Measurements from ENCODE around the gene OR51F2.

DNA sequence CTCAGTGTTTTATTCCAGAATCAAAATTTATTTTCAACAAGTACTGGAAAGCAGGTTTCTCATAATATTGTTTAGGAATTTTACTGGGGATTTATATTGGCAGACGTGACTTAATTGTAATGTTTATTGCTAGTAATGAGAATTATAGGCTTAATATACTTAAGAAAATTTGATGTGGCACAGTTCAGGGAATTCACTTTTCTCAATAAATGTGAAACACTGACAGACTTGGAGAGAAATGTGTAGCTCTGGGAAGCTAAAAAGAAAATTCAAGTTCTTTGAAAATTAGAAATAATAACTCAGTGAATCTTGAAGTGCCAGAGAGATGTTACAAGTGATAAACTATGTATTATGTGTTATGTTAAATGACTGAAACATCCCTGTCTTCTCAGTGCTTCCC is at the start of gene OR51F2:
- TF ChIP-seq POLR2A (IDR thresholded peaks at IDR 0.05), result no peak
- TF ChIP-seq CTCF (IDR thresholded peaks at IDR 0.05 in 8 of 11, conservative IDR thresholded peaks at IDR 0.05 in 3 of 11), result no peak
- no peak for TF ChIP-seq POLR2AphosphoS5 (IDR thresholded peaks at IDR 0.05)
